ENCODE measurements around the gene PLK5.

GRCh38 chr19:1482361-1483130 lies 41.3 kb upstream of the PLK5 start:
- no peak for TF ChIP-seq EZH2 (IDR thresholded peaks at IDR 0.05; ENCODE audit: low read depth, unreplicated experiment)
- TF ChIP-seq CTCF (conservative IDR thresholded peaks at IDR 0.05; ENCODE audit: low read depth in 2 of 2), result peak in 1 of 2 experiments; percentile 19; a peak in 1 of 4 replicates
- no peak for TF ChIP-seq EZH2phosphoT487 (IDR thresholded peaks at IDR 0.05; ENCODE audit: unreplicated experiment)
- no peak for TF ChIP-seq POLR2AphosphoS5 (IDR thresholded peaks at IDR 0.05; ENCODE audit: low read depth)
- no peak for TF ChIP-seq ZNF331 (CRISPR knock-in tag; IDR thresholded peaks at IDR 0.05; ENCODE audit: low read depth)
- no peak for TF ChIP-seq REST (IDR thresholded peaks at IDR 0.05; ENCODE audit: unreplicated experiment)

All from GM23338 (cell line).